ENCODE measurements around the gene DCST2. TPM values are rescaled to one million over a fixed set of nuclear protein-coding genes. Genes with fewer than 3 reads are reported as not detected.

The DCST2 gene
- polyA plus RNA-seq, 2 of the 4 experiments (the other 2 are of a cell fraction) = 0.23 to 1.0 TPM

DNA sequence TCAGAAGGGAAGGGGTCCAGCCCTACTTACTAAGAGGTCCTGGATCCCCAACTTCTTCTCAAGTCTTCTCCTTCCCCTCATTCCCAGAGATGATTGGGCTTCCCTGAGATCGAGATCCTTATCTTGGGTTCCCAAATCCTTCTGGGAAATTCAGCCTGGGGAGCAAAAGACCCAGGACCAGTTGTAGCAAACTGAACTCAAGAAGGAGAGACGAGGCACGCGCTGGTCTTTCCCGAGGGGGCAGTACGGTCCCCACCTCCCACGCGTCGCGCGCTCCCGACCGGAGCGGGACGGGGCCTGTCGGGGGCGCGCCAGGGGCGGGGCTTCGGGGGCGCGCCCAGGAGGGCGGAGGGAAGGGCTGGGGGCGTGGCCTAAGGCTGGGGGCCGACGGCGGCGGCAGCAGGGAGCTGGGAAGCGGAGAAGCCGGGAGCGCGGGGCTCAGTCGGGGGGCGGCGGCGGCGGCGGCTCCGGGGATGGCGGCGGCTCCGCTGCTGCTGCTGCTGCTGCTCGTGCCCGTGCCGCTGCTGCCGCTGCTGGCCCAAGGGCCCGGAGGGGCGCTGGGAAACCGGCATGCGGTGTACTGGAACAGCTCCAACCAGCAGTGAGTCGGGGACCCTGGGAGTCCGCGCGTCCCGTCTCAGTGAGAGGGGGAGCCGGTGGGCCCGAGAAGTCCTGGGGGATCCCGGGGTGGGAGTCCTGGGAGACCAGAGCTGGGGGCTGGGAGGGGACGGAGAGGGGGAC is 45.1 kb upstream of the DCST2 start, which contains the start of gene EFNA3:
EFNA3 (plus strand) TSS at position 369 of the 741 bp plus-strand sequence; CDS start at position 474, 105 bp downstream.
- TF ChIP-seq ZFP36 (IDR thresholded peaks at IDR 0.05; ENCODE audit: borderline replicate concordance, partially characterized antibody) (no peak), EHMT2 (IDR thresholded peaks at IDR 0.05; ENCODE audit: low read depth) (no peak), EP300 (IDR thresholded peaks at IDR 0.05) (no peak), HOXB5 (CRISPR knock-in tag; IDR thresholded peaks at IDR 0.05) (no peak), TP53 (CRISPR knock-in tag; IDR thresholded peaks at IDR 0.05) (no peak)
- TF ChIP-seq, protein P1, sequence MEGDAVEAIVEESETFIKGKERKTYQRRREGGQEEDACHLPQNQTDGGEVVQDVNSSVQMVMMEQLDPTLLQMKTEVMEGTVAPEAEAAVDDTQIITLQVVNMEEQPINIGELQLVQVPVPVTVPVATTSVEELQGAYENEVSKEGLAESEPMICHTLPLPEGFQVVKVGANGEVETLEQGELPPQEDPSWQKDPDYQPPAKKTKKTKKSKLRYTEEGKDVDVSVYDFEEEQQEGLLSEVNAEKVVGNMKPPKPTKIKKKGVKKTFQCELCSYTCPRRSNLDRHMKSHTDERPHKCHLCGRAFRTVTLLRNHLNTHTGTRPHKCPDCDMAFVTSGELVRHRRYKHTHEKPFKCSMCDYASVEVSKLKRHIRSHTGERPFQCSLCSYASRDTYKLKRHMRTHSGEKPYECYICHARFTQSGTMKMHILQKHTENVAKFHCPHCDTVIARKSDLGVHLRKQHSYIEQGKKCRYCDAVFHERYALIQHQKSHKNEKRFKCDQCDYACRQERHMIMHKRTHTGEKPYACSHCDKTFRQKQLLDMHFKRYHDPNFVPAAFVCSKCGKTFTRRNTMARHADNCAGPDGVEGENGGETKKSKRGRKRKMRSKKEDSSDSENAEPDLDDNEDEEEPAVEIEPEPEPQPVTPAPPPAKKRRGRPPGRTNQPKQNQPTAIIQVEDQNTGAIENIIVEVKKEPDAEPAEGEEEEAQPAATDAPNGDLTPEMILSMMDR (IDR thresholded peaks at IDR 0.05) = no peak
- ATAC-seq = peak; percentile 9 to 41; a peak in 4 of 6 replicates
- peak; percentile 50 to 77 for DNase-seq (ENCODE audit: low read depth in 1 of 2, low spot score in 1 of 2)
- Histone ChIP-seq H3K4me2 (peak within 1 kb of the TSS; percentile 99), H3K27ac (peak within 1 kb of the TSS; percentile 50 to 78; a peak in 5 of 6 replicates), H3K4me1 (peaks cover 44% of the 10 kb centered on the region), H3K9me3 (no peaks in the 10 kb centered on the region), H3K4me3 (peak within 1 kb of the TSS; percentile 55)
- no peak for FAIRE-seq
- POLR2A ChIA-PET = no interaction called here
- WGBS (ENCODE audit: missing lambda C conversion rate) = 5% methylated on average over 15 of the region's 59 CpGs
- CTCF ChIA-PET = interaction anchor here (0.9 to 17.9 kb wide), 5 partner anchors 9 to 409 kb away, joined by 3 to 319 read pairs (median 3); partner anchors contain the start of genes ADAM15 and EFNA4

DNA sequence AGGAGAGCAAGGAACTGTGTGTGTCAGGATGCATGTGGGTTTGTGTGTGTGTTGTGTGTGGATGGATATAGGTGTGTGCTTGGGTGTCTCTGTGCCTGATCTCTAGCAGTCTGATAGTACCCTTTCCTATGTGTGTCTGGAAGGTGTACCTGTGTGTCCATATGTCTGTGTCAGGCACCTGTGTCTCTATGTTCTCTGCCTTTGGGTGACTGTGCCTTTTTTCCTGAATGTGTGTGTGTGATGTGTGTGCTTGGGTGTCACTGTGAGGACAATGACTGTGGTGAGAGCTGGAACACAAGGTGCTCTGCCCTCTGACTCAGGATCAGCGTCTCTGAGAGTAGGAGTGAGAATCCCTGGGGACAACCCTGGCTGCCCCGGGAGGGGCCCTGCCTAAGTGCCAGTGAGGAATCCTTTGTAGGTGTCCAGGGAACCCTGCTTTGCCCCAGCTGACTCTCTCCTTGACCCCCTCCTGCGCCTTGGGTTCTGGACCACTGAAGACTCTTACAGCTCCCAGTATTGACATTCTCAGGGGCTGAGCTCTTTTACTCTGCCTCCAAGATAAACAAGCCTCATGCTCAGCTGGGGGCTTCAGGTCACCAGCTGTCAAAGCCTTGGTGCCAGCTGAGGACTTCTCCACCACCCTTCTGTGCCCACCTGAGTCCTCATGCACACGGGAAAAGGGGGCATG is 44.3 kb upstream of the DCST2 start:
- no peak for TF ChIP-seq MAZ (IDR thresholded peaks at IDR 0.05; ENCODE audit: borderline replicate concordance, low read depth, low read length)
- TF ChIP-seq ESRRA (IDR thresholded peaks at IDR 0.05; ENCODE audit: borderline replicate concordance, low read length) = no peak
- TF ChIP-seq, protein P2, sequence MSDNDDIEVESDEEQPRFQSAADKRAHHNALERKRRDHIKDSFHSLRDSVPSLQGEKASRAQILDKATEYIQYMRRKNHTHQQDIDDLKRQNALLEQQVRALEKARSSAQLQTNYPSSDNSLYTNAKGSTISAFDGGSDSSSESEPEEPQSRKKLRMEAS (IDR thresholded peaks at IDR 0.05) = no peak
- H3K27ac ChIP-seq = peak overlapping the region; percentile 5 to 78; a peak in 4 of 6 replicates
- H3K9me3 ChIP-seq = no peaks in the 10 kb centered on the region
- ATAC-seq (no peak), FAIRE-seq (no peak), DNase-seq (ENCODE audit: low read depth in 1 of 2, low spot score in 1 of 2) (no peak)
- H3K4me2 ChIP-seq = peak overlapping the region; percentile 99
- 61% methylated on average over 3 of the region's 4 CpGs for WGBS (ENCODE audit: missing lambda C conversion rate)
- H3K4me3 ChIP-seq = peak overlapping the region; percentile 55; the same call in 2 of the 3 replicates
- POLR2A ChIA-PET = interaction anchor here (0.6 kb wide), 1 partner anchor 94 kb away, joined by 3 read pairs; no protein-coding TSS in a partner anchor
- H3K4me1 ChIP-seq = peaks cover 44% of the 10 kb centered on the region
- CTCF ChIA-PET = interaction anchor here (0.9 to 17.9 kb wide), 4 partner anchors 10 to 89 kb away, joined by 3 to 319 read pairs (median 10); partner anchors contain the start of genes ADAM15 and EFNA4

DNA sequence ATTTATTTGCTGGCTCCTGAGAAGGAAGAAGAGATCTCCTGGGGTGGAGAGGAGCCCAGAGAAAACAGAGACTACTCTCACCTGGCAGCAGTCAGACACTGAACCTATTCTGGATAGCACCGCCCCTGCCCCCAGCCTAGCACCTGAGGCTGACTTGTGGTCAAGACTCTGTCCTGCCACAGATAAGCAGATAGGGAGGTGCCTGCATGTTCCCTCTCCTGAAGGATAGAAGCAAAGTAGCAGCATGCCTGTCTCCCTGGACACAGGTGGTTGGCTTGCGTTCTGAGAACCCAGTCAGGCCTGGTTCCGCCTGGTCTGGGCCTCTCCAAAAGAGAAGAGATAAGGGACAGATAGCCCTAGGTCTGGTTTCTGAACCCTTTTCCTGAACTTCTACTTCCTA is 43.8 kb upstream of the DCST2 start:
- Histone ChIP-seq H3K9me3 (no peaks in the 10 kb centered on the region), H3K4me3 (no peak overlapping the region), H3K27ac (no peak overlapping the region; a peak in 1 of 6 replicates), H3K4me1 (peaks cover 39% of the 10 kb centered on the region), H3K4me2 (no peak overlapping the region)
- CTCF ChIA-PET = interaction anchor here (2.1 to 27.3 kb wide), 4 partner anchors 7 to 91 kb away, joined by 9 to 350 read pairs (median 168); partner anchors contain the start of genes ADAM15 and EFNA4
- no peak for ATAC-seq
- DNase-seq (ENCODE audit: low read depth in 1 of 2, low spot score in 1 of 2) = no peak
- no peak for FAIRE-seq
- POLR2A ChIA-PET = interaction anchor here (0.5 kb wide), 1 partner anchor 10 kb away, joined by 8 read pairs; no protein-coding TSS in a partner anchor
- WGBS (ENCODE audit: missing lambda C conversion rate) = 88% methylated on average over 2 of the region's 3 CpGs
- no peak for TF ChIP-seq FOSL2 (IDR thresholded peaks at IDR 0.05)
- TF ChIP-seq FOSL2 (CRISPR knock-in tag; IDR thresholded peaks at IDR 0.05) = no peak
- no peak for TF ChIP-seq TP53 (CRISPR knock-in tag; IDR thresholded peaks at IDR 0.05)
- TF ChIP-seq, protein P3, sequence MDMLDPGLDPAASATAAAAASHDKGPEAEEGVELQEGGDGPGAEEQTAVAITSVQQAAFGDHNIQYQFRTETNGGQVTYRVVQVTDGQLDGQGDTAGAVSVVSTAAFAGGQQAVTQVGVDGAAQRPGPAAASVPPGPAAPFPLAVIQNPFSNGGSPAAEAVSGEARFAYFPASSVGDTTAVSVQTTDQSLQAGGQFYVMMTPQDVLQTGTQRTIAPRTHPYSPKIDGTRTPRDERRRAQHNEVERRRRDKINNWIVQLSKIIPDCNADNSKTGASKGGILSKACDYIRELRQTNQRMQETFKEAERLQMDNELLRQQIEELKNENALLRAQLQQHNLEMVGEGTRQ (IDR thresholded peaks at IDR 0.05) = no peak
- no peak for TF ChIP-seq NPAS2 (CRISPR knock-in tag; IDR thresholded peaks at IDR 0.05; ENCODE audit: borderline replicate concordance)
- no peak for TF ChIP-seq SMC3 (IDR thresholded peaks at IDR 0.05)
- no peak for TF ChIP-seq RFX5 (IDR thresholded peaks at IDR 0.05)
- TF ChIP-seq, protein P4, sequence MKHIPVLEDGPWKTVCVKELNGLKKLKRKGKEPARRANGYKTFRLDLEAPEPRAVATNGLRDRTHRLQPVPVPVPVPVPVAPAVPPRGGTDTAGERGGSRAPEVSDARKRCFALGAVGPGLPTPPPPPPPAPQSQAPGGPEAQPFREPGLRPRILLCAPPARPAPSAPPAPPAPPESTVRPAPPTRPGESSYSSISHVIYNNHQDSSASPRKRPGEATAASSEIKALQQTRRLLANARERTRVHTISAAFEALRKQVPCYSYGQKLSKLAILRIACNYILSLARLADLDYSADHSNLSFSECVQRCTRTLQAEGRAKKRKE (CRISPR knock-in tag; IDR thresholded peaks at IDR 0.05; ENCODE audit: low read depth) = no peak
- no peak for TF ChIP-seq RARB (CRISPR knock-in tag; IDR thresholded peaks at IDR 0.05)
- no peak for TF ChIP-seq FOXS1 (CRISPR knock-in tag; IDR thresholded peaks at IDR 0.05)
- no peak for TF ChIP-seq CBX2 (IDR thresholded peaks at IDR 0.05; ENCODE audit: borderline replicate concordance, low read depth)
- TF ChIP-seq HDAC2 (IDR thresholded peaks at IDR 0.05) = no peak
- TF ChIP-seq, protein P5, sequence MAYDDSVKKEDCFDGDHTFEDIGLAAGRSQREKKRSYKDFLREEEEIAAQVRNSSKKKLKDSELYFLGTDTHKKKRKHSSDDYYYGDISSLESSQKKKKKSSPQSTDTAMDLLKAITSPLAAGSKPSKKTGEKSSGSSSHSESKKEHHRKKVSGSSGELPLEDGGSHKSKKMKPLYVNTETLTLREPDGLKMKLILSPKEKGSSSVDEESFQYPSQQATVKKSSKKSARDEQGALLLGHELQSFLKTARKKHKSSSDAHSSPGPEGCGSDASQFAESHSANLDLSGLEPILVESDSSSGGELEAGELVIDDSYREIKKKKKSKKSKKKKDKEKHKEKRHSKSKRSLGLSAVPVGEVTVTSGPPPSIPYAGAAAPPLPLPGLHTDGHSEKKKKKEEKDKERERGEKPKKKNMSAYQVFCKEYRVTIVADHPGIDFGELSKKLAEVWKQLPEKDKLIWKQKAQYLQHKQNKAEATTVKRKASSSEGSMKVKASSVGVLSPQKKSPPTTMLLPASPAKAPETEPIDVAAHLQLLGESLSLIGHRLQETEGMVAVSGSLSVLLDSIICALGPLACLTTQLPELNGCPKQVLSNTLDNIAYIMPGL (CRISPR knock-in tag; IDR thresholded peaks at IDR 0.05; ENCODE audit: borderline replicate concordance) = no peak
- TF ChIP-seq, protein P1 (IDR thresholded peaks at IDR 0.05) = no peak
- no peak for TF ChIP-seq HOXB5 (CRISPR knock-in tag; IDR thresholded peaks at IDR 0.05)
- TF ChIP-seq NR3C1 (IDR thresholded peaks at IDR 0.05) = no peak

Measured in A549 (cell line).